Endodermal cell (in vitro differentiated cells): ENCODE data around the gene F7. TPM values are rescaled to one million over a fixed set of nuclear protein-coding genes. Genes with fewer than 3 reads are reported as not detected.
"Not testable (repeated sequence)": the region's sequence is repeated elsewhere in the genome, so short reads cannot be mapped to it uniquely, and the experiment has no call there.

ENCODE experiments used
- DNase-seq: peaks from one replicate; pipeline ENCODE4 v3.0.0-alpha.2; 2017
- H3K27ac ChIP-seq: 2 replicates; pipeline ENCODE4 v1.5.1; 2013; ENCODE audit warnings: mild to moderate bottlenecking, low read depth, low read length, moderate library complexity
- H3K27me3 ChIP-seq: 2 replicates; pipeline ENCODE4 v1.6.1; 2013; ENCODE audit warnings: mild to moderate bottlenecking, low read length, moderate library complexity; ENCODE audit not compliant: insufficient read depth, control insufficient read depth, poor library complexity, severe bottlenecking
- H3K36me3 ChIP-seq: 2 replicates; pipeline ENCODE4 v1.7.0; 2013; ENCODE audit warnings: mild to moderate bottlenecking, low read length, moderate library complexity; ENCODE audit not compliant: control insufficient read depth, insufficient read depth
- H3K4me1 ChIP-seq: one replicate; pipeline ENCODE4 v1.7.0; 2013; ENCODE audit warnings: low read length; ENCODE audit not compliant: control insufficient read depth, insufficient read depth
- H3K4me3 ChIP-seq: 2 replicates; pipeline ENCODE4 v1.5.1; 2013; ENCODE audit warnings: mild to moderate bottlenecking, low read length, moderate library complexity
- H3K9ac ChIP-seq: 2 replicates; pipeline ENCODE4 v1.6.1; 2013; ENCODE audit warnings: mild to moderate bottlenecking, low read length, moderate library complexity; ENCODE audit not compliant: poor library complexity, severe bottlenecking; ENCODE audit errors: extremely low read depth
- H3K9me3 ChIP-seq: 2 replicates; pipeline ENCODE4 v1.6.1; 2013; ENCODE audit warnings: mild to moderate bottlenecking, low read length, moderate library complexity; ENCODE audit not compliant: control insufficient read depth
- H3K27ac Mint-ChIP-seq: 2 replicates; pipeline ENCODE4 v1.8.0; 2020; ENCODE audit warnings: mixed read lengths
- H3K27me3 Mint-ChIP-seq: 2 replicates; pipeline ENCODE4 v1.8.0; 2021; ENCODE audit warnings: mild to moderate bottlenecking, mixed read lengths; ENCODE audit not compliant: insufficient read depth
- H3K36me3 Mint-ChIP-seq: 2 replicates; pipeline ENCODE4 v1.8.0; 2020; ENCODE audit warnings: low read depth, mixed read lengths
- H3K4me1 Mint-ChIP-seq: 2 replicates; pipeline ENCODE4 v1.8.0; 2020; ENCODE audit warnings: mixed read lengths
- H3K4me3 Mint-ChIP-seq: 2 replicates; pipeline ENCODE4 v1.8.0; 2020; ENCODE audit warnings: mild to moderate bottlenecking, moderate library complexity, mixed read lengths
- H3K9me3 Mint-ChIP-seq: 2 replicates; pipeline ENCODE4 v1.8.0; 2020; ENCODE audit warnings: mild to moderate bottlenecking, mixed read lengths
- CTCF ChIP-seq: fragments of 200-600 bp; sonication (generic); conservative IDR thresholded peaks from 2 replicates; pipeline ENCODE4 v1.5.0; 2021; ENCODE audit warnings: antibody characterized with exemption, mild to moderate bottlenecking
- WGBS, 2 experiments: methylation state at CpG; one replicate each; pipeline versions ENCODE4 v1.1.5 to v1.1.7; 2013; ENCODE audit warnings: missing lambda C conversion rate in 2 of 2, mixed read lengths in 1 of 2; ENCODE audit not compliant: insufficient coverage in 1 of 2, insufficient read length in 1 of 2; 5-methylcytosine and 5-hydroxymethylcytosine counted together
- long read RNA-seq, 4 experiments: library from polyadenylated mRNA in 2 of 4; library from RNA in 1 of 4; library from capped mRNA in 1 of 4; stranded (forward) in 3 of 4; unstranded in 1 of 4; transcript quantifications; one replicate each; pipeline ENCODE4 v2.0.0, GENCODE V29; 2020 to 2021; ENCODE audit warnings: inconsistent platforms in 1 of 4
- polyA plus RNA-seq, 2 experiments: library from polyadenylated mRNA; stranded (reverse); fragments of 50-300 nt; gene quantifications; one replicate each; pipeline ENCODE4 v1.2.3, GENCODE V29; 2013
- total RNA-seq, 2 donors: library from RNA; stranded (reverse); fragmentation: NEBNext Ultra II Directional in 1 of 2; extraction: Animal tissue kit (Norgen Biotek cat#: 25700) in 1 of 2; gene quantifications; 2 replicates in 1 of 2; 3 replicates in 1 of 2; pipeline ENCODE4 v1.2.1, GENCODE V29; 2021

F7 gene
- 1 to 10 TPM; 4.7 to 6.4 TPM for total RNA-seq
- polyA plus RNA-seq (2013, experiment 1 of 2): 2.3 TPM
- 1.2 TPM for polyA plus RNA-seq (2013, experiment 2 of 2)
- long read RNA-seq, experiment 1, partial matches to known transcripts: 0 of 1 reads
- long read RNA-seq, experiment 1, other reads (novel, unspliced or antisense): 1 of 1 reads
- long read RNA-seq, experiment 2, partial matches to known transcripts: 2 of 5 reads
- long read RNA-seq, experiment 2, other reads (novel, unspliced or antisense): 2 of 5 reads
- long read RNA-seq, experiment 3: 0 reads
- long read RNA-seq, experiment 4, partial matches to known transcripts: 1 of 1 reads
- long read RNA-seq, experiment 4, other reads (novel, unspliced or antisense): 0 of 1 reads

GRCh38 chr13:113105032-113105920, at the start of gene F7:
Gene F7, plus strand, starts transcription at chr13:113105791. Its CDS starts 51 bp downstream, at chr13:113105842.
- Mint-ChIP-seq H3K4me1 (peaks cover 13% of the 10 kb centered on the region), H3K27ac (peak within 1 kb of the TSS; percentile 44), H3K9me3 (peaks cover 8% of the 10 kb centered on the region), H3K27me3 (peaks cover 13% of the 10 kb centered on the region), H3K4me3 (no peak within 1 kb of the TSS), H3K36me3 (peaks cover 3% of the 10 kb centered on the region)
- 78 to 96% methylated on average over 8 to 17 of the region's 17 CpGs for WGBS, 2 experiments
- no peak within 1 kb of the TSS for H3K9ac ChIP-seq
- H3K4me3 ChIP-seq: no peak within 1 kb of the TSS
- TF ChIP-seq CTCF: no peak
- peaks cover 9% of the 10 kb centered on the region for H3K4me1 ChIP-seq
- H3K27ac ChIP-seq: no peak within 1 kb of the TSS
- DNase-seq: no peak
- peaks cover 13% of the 10 kb centered on the region for H3K27me3 ChIP-seq
- H3K9me3 ChIP-seq: no peaks in the 10 kb centered on the region
- no peaks in the 10 kb centered on the region for H3K36me3 ChIP-seq

- Histone ChIP-seq H3K36me3 (no peaks in the 10 kb centered on the region), H3K27ac (no peak overlapping the region), H3K9me3 (peaks cover 22% of the 10 kb centered on the region), H3K4me1 (no peaks in the 10 kb centered on the region), H3K9ac (no peak overlapping the region), H3K4me3 (no peak overlapping the region), H3K27me3 (no peaks in the 10 kb centered on the region)
- whole genome bisulfite sequencing, 2 experiments: 91% methylated on average over 1 of the region's 1 CpG; no CpG with 5 or more reads in 1 of the 2 experiments
- H3K9me3 Mint-ChIP-seq: peaks cover 2% of the 10 kb centered on the region
- H3K27ac Mint-ChIP-seq: no peak overlapping the region
- no peak overlapping the region for H3K4me3 Mint-ChIP-seq
- no peak for DNase-seq
- no peak for TF ChIP-seq CTCF
- no peaks in the 10 kb centered on the region for H3K27me3 Mint-ChIP-seq
- no peaks in the 10 kb centered on the region for H3K4me1 Mint-ChIP-seq
- H3K36me3 Mint-ChIP-seq: peaks cover 3% of the 10 kb centered on the region
These were observed 48.5 kb upstream of the F7 start for GRCh38 chr13:113057084-113057483.

- not testable (repeated sequence) for H3K27ac Mint-ChIP-seq, H3K9me3 Mint-ChIP-seq, H3K27ac ChIP-seq, H3K36me3 Mint-ChIP-seq, DNase-seq, H3K4me3 Mint-ChIP-seq, H3K9ac ChIP-seq, H3K27me3 ChIP-seq, H3K4me1 ChIP-seq, H3K36me3 ChIP-seq, H3K4me1 Mint-ChIP-seq, H3K4me3 ChIP-seq, H3K27me3 Mint-ChIP-seq
- H3K9me3 ChIP-seq: peaks cover 22% of the 10 kb centered on the region
- WGBS, 2 experiments: 82 to 95% methylated on average over 2 to 3 of the region's 3 CpGs
These were observed 48.0 kb upstream of the F7 start for GRCh38 chr13:113057559-113057958.
